Lung (tissue), 12 donors: ENCODE data around the gene KPRP. TPM values are rescaled to one million over a fixed set of nuclear protein-coding genes. Genes with fewer than 3 reads are reported as not detected.

Experiments
- ATAC-seq: fragments of 200-7000 bp; cut with Tn5 transposase; one replicate; pipeline ENCODE4 v1.9.1; 2020; ENCODE audit warnings: moderate number of reproducible peaks; ENCODE audit not compliant: insufficient read depth, low FRiP score
- DNase-seq, 3 donors: peaks; one replicate each; pipeline ENCODE4 v3.0.0-alpha.2; 2013 to 2017
- H3K27ac ChIP-seq, 2 donors: one replicate each; pipeline ENCODE4 v1.5.1; 2013; ENCODE audit warnings: mild to moderate bottlenecking in 2 of 2, moderate library complexity in 2 of 2, control low read depth in 1 of 2, inconsistent platforms in 1 of 2, low read depth in 1 of 2, low read length in 1 of 2
- H3K27me3 ChIP-seq, 3 donors: one replicate each; pipeline ENCODE4 v1.5.1; 2013; ENCODE audit warnings: low read length in 2 of 3; ENCODE audit not compliant: control insufficient read depth in 3 of 3, insufficient read depth in 3 of 3
- H3K36me3 ChIP-seq, 4 donors: one replicate each; pipeline ENCODE4 v1.5.1; 2013; ENCODE audit warnings: low read length in 4 of 4, mild to moderate bottlenecking in 1 of 4, moderate library complexity in 1 of 4; ENCODE audit not compliant: control insufficient read depth in 4 of 4, insufficient read depth in 4 of 4
- H3K4me1 ChIP-seq, 5 donors: one replicate each; pipeline ENCODE4 v1.5.1; 2013; ENCODE audit warnings: low read length in 5 of 5, mild to moderate bottlenecking in 2 of 5, moderate library complexity in 1 of 5; ENCODE audit not compliant: control insufficient read depth in 5 of 5, insufficient read depth in 5 of 5
- H3K4me3 ChIP-seq: one replicate; pipeline ENCODE4 v1.5.1; 2013; ENCODE audit warnings: mild to moderate bottlenecking, control low read depth, moderate library complexity
- H3K9ac ChIP-seq, 2 donors: one replicate each; pipeline ENCODE4 v1.5.1; 2013; ENCODE audit warnings: low read length in 2 of 2, control low read depth in 1 of 2; ENCODE audit not compliant: insufficient read depth in 1 of 2
- H3K9me3 ChIP-seq, 4 donors: one replicate each; pipeline ENCODE4 v1.5.1; 2013; ENCODE audit warnings: low read length in 3 of 4, mild to moderate bottlenecking in 1 of 4, moderate library complexity in 1 of 4; ENCODE audit not compliant: control insufficient read depth in 4 of 4, insufficient read depth in 3 of 4
- WGBS, 2 donors: extraction: QIAGEN DNeasy Blood & Tissue Kit; methylation state at CpG; one replicate each; pipeline ENCODE4 v1.1.7; 2013; 5-methylcytosine and 5-hydroxymethylcytosine counted together
- polyA plus RNA-seq, 2 donors: library from polyadenylated mRNA; stranded (reverse); fragments of 200-250 nt; gene quantifications; one replicate each; pipeline ENCODE4 v1.2.1, GENCODE V29; 2013
- total RNA-seq, 2 donors: library from RNA; depleted of rRNA in 1 of 2; stranded (reverse); fragments of >200 nt in 1 of 2; gene quantifications; one replicate each; pipeline ENCODE4 v1.2.1, GENCODE V29; 2014 to 2021
- TF ChIP-seq, protein P1 (sequence below): IDR thresholded peaks from 2 replicates; pipeline ENCODE4 v1.5.1; 2012; ENCODE audit warnings: mild to moderate bottlenecking; ENCODE audit errors: control extremely low read depth, extremely low read depth
- donor health status: control.
- donor health status: control.
- donor health status: Bipolar disorder and iron deficiency.
- donor health status: healthy.
- donor health status: DM: yes; HTN: yes; CAD: no.

The KPRP gene
- total and polyA plus RNA-seq, 4 donors = not detected

- H3K9ac ChIP-seq = no peak overlapping the region
- TF ChIP-seq, protein P1, sequence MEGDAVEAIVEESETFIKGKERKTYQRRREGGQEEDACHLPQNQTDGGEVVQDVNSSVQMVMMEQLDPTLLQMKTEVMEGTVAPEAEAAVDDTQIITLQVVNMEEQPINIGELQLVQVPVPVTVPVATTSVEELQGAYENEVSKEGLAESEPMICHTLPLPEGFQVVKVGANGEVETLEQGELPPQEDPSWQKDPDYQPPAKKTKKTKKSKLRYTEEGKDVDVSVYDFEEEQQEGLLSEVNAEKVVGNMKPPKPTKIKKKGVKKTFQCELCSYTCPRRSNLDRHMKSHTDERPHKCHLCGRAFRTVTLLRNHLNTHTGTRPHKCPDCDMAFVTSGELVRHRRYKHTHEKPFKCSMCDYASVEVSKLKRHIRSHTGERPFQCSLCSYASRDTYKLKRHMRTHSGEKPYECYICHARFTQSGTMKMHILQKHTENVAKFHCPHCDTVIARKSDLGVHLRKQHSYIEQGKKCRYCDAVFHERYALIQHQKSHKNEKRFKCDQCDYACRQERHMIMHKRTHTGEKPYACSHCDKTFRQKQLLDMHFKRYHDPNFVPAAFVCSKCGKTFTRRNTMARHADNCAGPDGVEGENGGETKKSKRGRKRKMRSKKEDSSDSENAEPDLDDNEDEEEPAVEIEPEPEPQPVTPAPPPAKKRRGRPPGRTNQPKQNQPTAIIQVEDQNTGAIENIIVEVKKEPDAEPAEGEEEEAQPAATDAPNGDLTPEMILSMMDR = no peak
- 39 to 52% methylated on average over 1 of the region's 1 CpG for WGBS, 2 donors
- no peaks in the 10 kb centered on the region for H3K4me1 ChIP-seq
- no peaks in the 10 kb centered on the region for H3K9me3 ChIP-seq
- H3K27me3 ChIP-seq = no peaks in the 10 kb centered on the region
- no peak overlapping the region for H3K4me3 ChIP-seq
- no peaks in the 10 kb centered on the region for H3K36me3 ChIP-seq
- DNase-seq (no peak), ATAC-seq (no peak)
- H3K27ac ChIP-seq = no peak overlapping the region
These were observed 43.5 kb downstream of the KPRP start for GRCh38 chr1:152801333-152801732.

- TF ChIP-seq, protein P1 = no peak
- no peak within 1 kb of the TSS for H3K9ac ChIP-seq
These were observed 48.8 kb downstream of the KPRP start, which contains the start of gene LCE1C for GRCh38 chr1:152806576-152806975. LCE1C (minus strand) TSS chr1:152806651; CDS start chr1:152805478, 1,173 bp downstream.

GRCh38 chr1:152811050-152811449 is 53.2 kb downstream of the KPRP start:
- Histone ChIP-seq H3K9me3 (peaks cover 0 to 3% (median 0%) of the 10 kb centered on the region in 4 donors), H3K9ac (no peak overlapping the region), H3K4me3 (no peak overlapping the region), H3K27me3 (no peaks in the 10 kb centered on the region), H3K27ac (no peak overlapping the region), H3K4me1 (no peaks in the 10 kb centered on the region), H3K36me3 (no peaks in the 10 kb centered on the region)
- no peak for ATAC-seq
- 72 to 75% methylated on average over 2 of the region's 2 CpGs for WGBS, 2 donors
- TF ChIP-seq, protein P1 = no peak
- DNase-seq = no peak

More at GRCh38 chr1:152806576-152806975, 48.8 kb downstream of the KPRP start, which contains the start of gene LCE1C:
- H3K4me3 ChIP-seq = no peak within 1 kb of the TSS
- no peaks in the 10 kb centered on the region for H3K4me1 ChIP-seq
- ATAC-seq (no peak), DNase-seq (no peak)
- H3K36me3 ChIP-seq = no peaks in the 10 kb centered on the region
- no peaks in the 10 kb centered on the region for H3K27me3 ChIP-seq
- WGBS, 2 donors = 54 to 70% methylated on average over 3 of the region's 3 CpGs
- H3K27ac ChIP-seq = no peak within 1 kb of the TSS
- peaks cover 0 to 3% (median 0%) of the 10 kb centered on the region in 4 donors for H3K9me3 ChIP-seq

Other genes starting within 250 kb of the KPRP start
- gene LCE5A, start 247.2 kb upstream of the KPRP start, total RNA-seq = not detected
- under 1 TPM in 1 of 2 donors, not detected in 1; 0.07 TPM for gene LCE5A, start 247.2 kb upstream of the KPRP start, polyA plus RNA-seq
- gene CRCT1, start 243.5 kb upstream of the KPRP start, total RNA-seq = not detected
- gene CRCT1, start 243.5 kb upstream of the KPRP start, polyA plus RNA-seq = not detected
- gene LCE3E, start 191.2 kb upstream of the KPRP start, total RNA-seq = not detected
- gene LCE3E, start 191.2 kb upstream of the KPRP start, polyA plus RNA-seq = not detected
- not detected for gene LCE3D, start 177.5 kb upstream of the KPRP start, total RNA-seq
- gene LCE3D, start 177.5 kb upstream of the KPRP start, polyA plus RNA-seq = not detected
- not detected for gene LCE3C, start 157.8 kb upstream of the KPRP start, total RNA-seq
- not detected for gene LCE3C, start 157.8 kb upstream of the KPRP start, polyA plus RNA-seq
- gene LCE3B, start 144.2 kb upstream of the KPRP start, total RNA-seq = not detected
- not detected for gene LCE3B, start 144.2 kb upstream of the KPRP start, polyA plus RNA-seq
- not detected for gene LCE3A, start 134.9 kb upstream of the KPRP start, total RNA-seq
- gene LCE3A, start 134.9 kb upstream of the KPRP start, polyA plus RNA-seq = not detected
- not detected for gene LCE2D, start 94.6 kb upstream of the KPRP start, total RNA-seq
- not detected for gene LCE2D, start 94.6 kb upstream of the KPRP start, polyA plus RNA-seq
- gene LCE2C, start 82.7 kb upstream of the KPRP start, total RNA-seq = not detected
- gene LCE2C, start 82.7 kb upstream of the KPRP start, polyA plus RNA-seq = not detected
- gene LCE2B, start 71.9 kb upstream of the KPRP start, total RNA-seq = not detected
- gene LCE2B, start 71.9 kb upstream of the KPRP start, polyA plus RNA-seq = not detected
- not detected for gene LCE2A, start 59.7 kb upstream of the KPRP start, total RNA-seq
- gene LCE2A, start 59.7 kb upstream of the KPRP start, polyA plus RNA-seq = not detected
- not detected for gene LCE4A, start 49.9 kb upstream of the KPRP start, total RNA-seq
- gene LCE4A, start 49.9 kb upstream of the KPRP start, polyA plus RNA-seq = not detected
- not detected for gene LCE1F, start 17.1 kb downstream of the KPRP start, total RNA-seq
- not detected for gene LCE1F, start 17.1 kb downstream of the KPRP start, polyA plus RNA-seq
- not detected for gene LCE1E, start 28.2 kb downstream of the KPRP start, total RNA-seq
- not detected for gene LCE1E, start 28.2 kb downstream of the KPRP start, polyA plus RNA-seq
- not detected for gene LCE1D, start 38.7 kb downstream of the KPRP start, total RNA-seq
- gene LCE1D, start 38.7 kb downstream of the KPRP start, polyA plus RNA-seq = not detected
- not detected for gene LCE1C, start 48.6 kb downstream of the KPRP start, total RNA-seq
- not detected for gene LCE1C, start 48.6 kb downstream of the KPRP start, polyA plus RNA-seq
- gene LCE1B, start 53.9 kb downstream of the KPRP start, total RNA-seq = not detected
- not detected for gene LCE1B, start 53.9 kb downstream of the KPRP start, polyA plus RNA-seq
- gene LCE1A, start 69.4 kb downstream of the KPRP start, total RNA-seq = not detected
- gene LCE1A, start 69.4 kb downstream of the KPRP start, polyA plus RNA-seq = not detected
- not detected for gene LCE6A, start 84.8 kb downstream of the KPRP start, total RNA-seq
- gene LCE6A, start 84.8 kb downstream of the KPRP start, polyA plus RNA-seq = not detected
- not detected for gene LCE7A, start 102.0 kb downstream of the KPRP start, total RNA-seq
- not detected for gene LCE7A, start 102.0 kb downstream of the KPRP start, polyA plus RNA-seq
- not detected for gene SMCP, start 120.3 kb downstream of the KPRP start, total RNA-seq
- not detected for gene SMCP, start 120.3 kb downstream of the KPRP start, polyA plus RNA-seq
- gene IVL, start 150.5 kb downstream of the KPRP start, total RNA-seq = under 1 TPM in 1 of 2 donors, not detected in 1; 0.31 TPM
- under 1 TPM; 0.22 to 0.52 TPM for gene IVL, start 150.5 kb downstream of the KPRP start, polyA plus RNA-seq
- not detected for gene SPRR5, start 189.2 kb downstream of the KPRP start, total RNA-seq
- gene SPRR5, start 189.2 kb downstream of the KPRP start, polyA plus RNA-seq = under 1 TPM in 1 of 2 donors, not detected in 1; 0.05 TPM
- not detected for gene SPRR4, start 212.6 kb downstream of the KPRP start, total RNA-seq
- not detected for gene SPRR4, start 212.6 kb downstream of the KPRP start, polyA plus RNA-seq
- not detected for gene SPRR1A, start 226.1 kb downstream of the KPRP start, total RNA-seq
- gene SPRR1A, start 226.1 kb downstream of the KPRP start, polyA plus RNA-seq = not detected
- gene SPRR3, start 243.7 kb downstream of the KPRP start, total RNA-seq = 1 to 10 TPM in 1 of 2 donors, not detected in 1; 1.9 TPM
- gene SPRR3, start 243.7 kb downstream of the KPRP start, polyA plus RNA-seq = 1 to 10 TPM in 1 of 2 donors, under 1 TPM in 1; 0.50 to 1.2 TPM